C4-2B (cell line): ENCODE data around the gene FGFR1OP2.

Source experiments
- ZFX ChIP-seq: fragments of 450-650 bp; IDR thresholded peaks from 2 replicates; pipeline ENCODE4 v1.6.1; 2017
- TF ChIP-seq, protein P1 (sequence below): fragments of 450-650 bp; conservative IDR thresholded peaks from 2 replicates; pipeline ENCODE4 v1.5.1; 2017; ENCODE audit warnings: mild to moderate bottlenecking

DNA sequence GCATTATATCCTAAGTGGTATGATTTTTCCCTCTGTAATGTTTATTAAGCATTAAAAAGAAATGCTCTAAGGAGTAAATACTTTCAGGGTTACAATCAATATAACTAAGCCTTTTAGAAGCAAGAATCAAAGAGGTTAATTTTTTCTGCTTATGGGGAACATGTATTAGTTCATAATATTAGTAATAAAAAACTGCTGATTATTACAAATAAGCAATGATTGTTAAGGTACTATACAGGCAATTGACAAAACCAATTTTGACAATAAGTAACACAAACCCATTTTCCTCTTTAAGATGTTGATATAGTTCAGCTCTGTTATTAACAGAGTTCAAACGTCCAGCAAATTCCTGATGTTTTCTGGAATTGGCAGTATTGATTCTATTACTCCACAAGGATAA, 32.2 kb upstream of the FGFR1OP2 start:
- TF ChIP-seq, protein P1, sequence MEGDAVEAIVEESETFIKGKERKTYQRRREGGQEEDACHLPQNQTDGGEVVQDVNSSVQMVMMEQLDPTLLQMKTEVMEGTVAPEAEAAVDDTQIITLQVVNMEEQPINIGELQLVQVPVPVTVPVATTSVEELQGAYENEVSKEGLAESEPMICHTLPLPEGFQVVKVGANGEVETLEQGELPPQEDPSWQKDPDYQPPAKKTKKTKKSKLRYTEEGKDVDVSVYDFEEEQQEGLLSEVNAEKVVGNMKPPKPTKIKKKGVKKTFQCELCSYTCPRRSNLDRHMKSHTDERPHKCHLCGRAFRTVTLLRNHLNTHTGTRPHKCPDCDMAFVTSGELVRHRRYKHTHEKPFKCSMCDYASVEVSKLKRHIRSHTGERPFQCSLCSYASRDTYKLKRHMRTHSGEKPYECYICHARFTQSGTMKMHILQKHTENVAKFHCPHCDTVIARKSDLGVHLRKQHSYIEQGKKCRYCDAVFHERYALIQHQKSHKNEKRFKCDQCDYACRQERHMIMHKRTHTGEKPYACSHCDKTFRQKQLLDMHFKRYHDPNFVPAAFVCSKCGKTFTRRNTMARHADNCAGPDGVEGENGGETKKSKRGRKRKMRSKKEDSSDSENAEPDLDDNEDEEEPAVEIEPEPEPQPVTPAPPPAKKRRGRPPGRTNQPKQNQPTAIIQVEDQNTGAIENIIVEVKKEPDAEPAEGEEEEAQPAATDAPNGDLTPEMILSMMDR, result no peak
- TF ChIP-seq ZFX, result no peak
